Astrocyte (in vitro differentiated cells and primary cell): ENCODE data around the gene VAPA. TPM values are rescaled to one million over a fixed set of nuclear protein-coding genes. Genes with fewer than 3 reads are reported as not detected.

Experiments used
- DNase-seq: peaks from one replicate; pipeline ENCODE4 v3.0.0-alpha.2; 2010; ENCODE audit warnings: low read depth
- FAIRE-seq: peaks from 2 replicates; lab custom pipeline; 2011; peaks lifted over from hg19 to GRCh38; lab: Jason Lieb, UNC
- H2AFZ ChIP-seq: 2 replicates; pipeline ENCODE4 v1.6.0; 2012; ENCODE audit warnings: low read depth, low read length, inconsistent platforms
- H3K27ac ChIP-seq: 2 replicates; pipeline ENCODE4 v1.5.1; 2011; ENCODE audit warnings: low read depth, low read length, inconsistent platforms
- H3K27me3 ChIP-seq: 2 replicates; pipeline ENCODE4 v1.6.0; 2011; ENCODE audit warnings: low read length, inconsistent platforms; ENCODE audit not compliant: insufficient read depth
- H3K36me3 ChIP-seq: 2 replicates; pipeline ENCODE4 v1.5.1; 2011; ENCODE audit warnings: low read length, inconsistent platforms; ENCODE audit not compliant: insufficient read depth
- H3K4me1 ChIP-seq: 2 replicates; pipeline ENCODE4 v1.5.1; 2011; ENCODE audit warnings: low read length, inconsistent platforms; ENCODE audit not compliant: insufficient read depth
- H3K4me2 ChIP-seq: 2 replicates; pipeline ENCODE4 v1.6.0; 2012; ENCODE audit warnings: low read length, inconsistent platforms
- H3K4me3 ChIP-seq: 2 replicates; pipeline ENCODE4 v1.5.1; 2011; ENCODE audit warnings: low read depth, mild to moderate bottlenecking, low read length, inconsistent platforms; ENCODE audit not compliant: insufficient read depth
- H3K79me2 ChIP-seq: 2 replicates; pipeline ENCODE4 v1.6.0; 2012; ENCODE audit warnings: mild to moderate bottlenecking, low read length, inconsistent platforms; ENCODE audit not compliant: insufficient read depth
- H3K9ac ChIP-seq: 2 replicates; pipeline ENCODE4 v1.6.0; 2012; ENCODE audit warnings: mild to moderate bottlenecking, low read length, inconsistent platforms
- H3K9me3 ChIP-seq: 2 replicates; pipeline ENCODE4 v1.5.1; 2012; ENCODE audit warnings: low read depth, mild to moderate bottlenecking, low read length, inconsistent platforms; ENCODE audit not compliant: insufficient read depth
- H4K20me1 ChIP-seq: 2 replicates; pipeline ENCODE4 v1.6.0; 2012; ENCODE audit warnings: low read length, inconsistent platforms; ENCODE audit not compliant: insufficient read depth
- H3K27ac Mint-ChIP-seq: one replicate; pipeline ENCODE4 v1.8.0; 2021; ENCODE audit warnings: mild to moderate bottlenecking, mixed read lengths; ENCODE audit not compliant: unreplicated experiment
- H3K27me3 Mint-ChIP-seq: one replicate; pipeline ENCODE4 v1.8.0; 2021; ENCODE audit warnings: low read depth, mixed read lengths; ENCODE audit not compliant: unreplicated experiment
- H3K36me3 Mint-ChIP-seq: one replicate; pipeline ENCODE4 v1.8.0; 2021; ENCODE audit warnings: low read depth, mixed read lengths; ENCODE audit not compliant: unreplicated experiment
- H3K4me1 Mint-ChIP-seq: one replicate; pipeline ENCODE4 v1.8.0; 2021; ENCODE audit warnings: low read depth, mixed read lengths; ENCODE audit not compliant: unreplicated experiment
- H3K4me3 Mint-ChIP-seq: one replicate; pipeline ENCODE4 v1.8.0; 2021; ENCODE audit warnings: mild to moderate bottlenecking, moderate library complexity, mixed read lengths; ENCODE audit not compliant: unreplicated experiment
- H3K9me3 Mint-ChIP-seq: one replicate; pipeline ENCODE4 v1.8.0; 2021; ENCODE audit warnings: mild to moderate bottlenecking, mixed read lengths; ENCODE audit not compliant: unreplicated experiment
- CTCF ChIP-seq: IDR thresholded peaks from 2 replicates; pipeline ENCODE4 v1.5.1; 2011; ENCODE audit warnings: low read depth, mild to moderate bottlenecking, inconsistent platforms, low read length, moderate library complexity; ENCODE audit not compliant: insufficient read depth
- EZH2 ChIP-seq: IDR thresholded peaks from 2 replicates; pipeline ENCODE4 v1.6.1; 2012; ENCODE audit warnings: mild to moderate bottlenecking, low read length, inconsistent platforms; ENCODE audit not compliant: insufficient read depth
- total RNA-seq: library from RNA; stranded (reverse); gene quantifications from 2 replicates; pipeline ENCODE4 v1.2.1, GENCODE V29; 2021

The VAPA gene
- total RNA-seq, 1 donor from 2014 or later, result 181 TPM

GRCh38 chr18:9916808-9917207, 3.0 kb downstream of the VAPA start:
- H3K4me3 Mint-ChIP-seq, result peak overlapping the region; percentile 97
- H3K4me1 Mint-ChIP-seq, result peaks cover 10% of the 10 kb centered on the region
- no peak for TF ChIP-seq CTCF
- no peak for TF ChIP-seq EZH2

GRCh38 chr18:9918016-9918680, 4.3 kb downstream of the VAPA start:
- H3K9me3 ChIP-seq, result no peaks in the 10 kb centered on the region
- TF ChIP-seq EZH2 (no peak), CTCF (no peak)
- Mint-ChIP-seq H3K27me3 (no peaks in the 10 kb centered on the region), H3K36me3 (no peaks in the 10 kb centered on the region), H3K4me3 (no peak overlapping the region), H3K4me1 (peaks cover 11% of the 10 kb centered on the region), H3K9me3 (no peaks in the 10 kb centered on the region), H3K27ac (no peak overlapping the region)
- DNase-seq (peak; percentile 41), FAIRE-seq (no peak)
- H3K4me1 ChIP-seq, result peaks cover 22% of the 10 kb centered on the region
- H3K27ac ChIP-seq, result peak overlapping the region; percentile 65
- peak overlapping the region; percentile 64 for H3K4me2 ChIP-seq
- H3K4me3 ChIP-seq, result no peak overlapping the region
- H4K20me1 ChIP-seq, result peaks cover 84% of the 10 kb centered on the region
- H2AFZ ChIP-seq, result no peak overlapping the region
- peaks cover 92% of the 10 kb centered on the region for H3K79me2 ChIP-seq
- peak overlapping the region; percentile 30 for H3K9ac ChIP-seq
- H3K36me3 ChIP-seq, result no peaks in the 10 kb centered on the region
- H3K27me3 ChIP-seq, result no peaks in the 10 kb centered on the region

More at GRCh38 chr18:9916808-9917207, 3.0 kb downstream of the VAPA start:
- Histone ChIP-seq H3K27me3 (no peaks in the 10 kb centered on the region), H2AFZ (no peak overlapping the region), H3K9ac (peak overlapping the region; percentile 98), H3K9me3 (no peaks in the 10 kb centered on the region), H3K27ac (no peak overlapping the region), H3K4me3 (no peak overlapping the region), H3K36me3 (no peaks in the 10 kb centered on the region), H3K4me2 (peak overlapping the region; percentile 87), H4K20me1 (peaks cover 71% of the 10 kb centered on the region), H3K79me2 (peaks cover 79% of the 10 kb centered on the region), H3K4me1 (peaks cover 25% of the 10 kb centered on the region)
- H3K27me3 Mint-ChIP-seq, result no peaks in the 10 kb centered on the region
- no peak overlapping the region for H3K27ac Mint-ChIP-seq
- H3K36me3 Mint-ChIP-seq, result no peaks in the 10 kb centered on the region
- DNase-seq, result no peak
- no peak for FAIRE-seq
- H3K9me3 Mint-ChIP-seq, result no peaks in the 10 kb centered on the region
